Measurements from ENCODE around the gene FUZ.

Gene FUZ

DNA sequence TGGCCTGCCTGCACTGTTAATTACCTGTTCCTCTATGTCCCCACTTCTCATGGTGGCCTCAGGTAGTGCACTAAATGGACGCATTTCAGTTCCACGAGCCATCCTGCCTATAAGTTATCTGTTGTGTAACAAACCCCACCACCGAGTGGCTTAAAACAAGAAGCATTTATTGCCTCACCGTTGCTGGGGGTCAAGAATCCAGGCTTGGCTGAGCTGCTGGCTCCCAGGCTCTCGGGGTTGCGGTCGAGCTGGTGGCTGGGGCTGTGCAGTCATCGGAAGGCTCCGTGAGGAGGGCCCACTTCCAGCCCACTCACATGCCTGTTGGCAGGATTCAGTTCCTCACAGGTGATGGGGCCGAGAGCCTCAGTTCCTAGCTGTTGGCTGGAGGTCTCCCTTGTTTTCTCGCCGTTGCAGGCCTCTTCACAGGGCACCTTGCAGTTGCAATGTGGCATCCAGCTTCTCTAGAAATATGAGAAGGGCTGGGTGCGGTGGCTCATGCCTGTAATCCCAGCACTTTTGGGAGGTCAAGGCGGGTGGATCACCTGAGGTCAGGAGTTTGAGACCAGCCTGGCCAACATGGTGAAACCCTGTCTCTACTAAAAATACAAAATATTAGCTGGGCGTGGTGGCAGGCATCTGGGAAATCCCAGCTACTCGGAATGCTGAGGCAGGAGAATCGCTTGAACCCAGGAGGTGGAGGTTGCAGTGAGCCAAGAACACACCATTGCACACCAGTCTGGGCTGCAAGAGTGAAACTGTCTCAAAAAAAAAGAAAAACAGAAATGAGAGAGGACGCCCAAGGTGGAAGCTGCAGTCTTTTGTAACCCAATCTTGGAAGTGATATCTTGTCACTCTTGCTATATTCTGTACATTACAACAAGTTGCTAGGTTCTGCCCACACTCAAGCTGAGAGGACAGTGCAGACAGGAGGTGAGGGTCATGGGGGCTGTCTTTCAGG, 31.3 kb upstream of the FUZ start:
- Histone ChIP-seq H3K9ac (ENCODE audit: low read depth, low read length) (no peak overlapping the region), H3K4me1 (ENCODE audit: insufficient read depth, low read length) (no peaks in the 10 kb centered on the region), H3K36me3 (ENCODE audit: insufficient read depth, low read length) (0 out of 2 replicates have a peak, but pooled peaks cover 5% of the 10 kb centered on the region), H3K9me3 (ENCODE audit: control insufficient read depth, insufficient read depth, low read length) (no peaks in the 10 kb centered on the region)

DNA sequence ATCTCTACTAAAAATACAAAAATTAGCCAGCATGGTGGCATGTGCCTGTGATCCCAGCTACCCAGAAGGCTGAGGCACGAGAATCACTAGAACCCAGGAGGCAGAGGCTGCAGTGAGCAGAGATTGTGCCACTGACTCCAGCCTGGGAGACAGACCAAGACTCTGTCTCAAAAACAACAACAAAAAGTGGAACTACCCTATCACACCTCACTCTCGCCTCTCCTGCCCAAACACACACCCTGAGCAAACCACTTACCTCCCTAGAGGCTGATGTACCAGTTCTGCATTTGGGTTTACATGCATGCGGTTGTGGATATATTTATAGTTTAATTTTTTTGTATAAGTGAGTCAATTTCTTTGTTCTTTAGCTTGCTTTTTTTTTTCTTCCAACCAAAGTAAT, 30.2 kb upstream of the FUZ start:
- no peak overlapping the region for H3K9ac ChIP-seq (ENCODE audit: low read depth, low read length)
- H3K4me1 ChIP-seq (ENCODE audit: insufficient read depth, low read length): no peaks in the 10 kb centered on the region
- no peaks in the 10 kb centered on the region for H3K9me3 ChIP-seq (ENCODE audit: control insufficient read depth, insufficient read depth, low read length)
- H3K36me3 ChIP-seq (ENCODE audit: insufficient read depth, low read length): peaks cover 8% of the 10 kb centered on the region; the same call in 1 of the 2 replicates

DNA sequence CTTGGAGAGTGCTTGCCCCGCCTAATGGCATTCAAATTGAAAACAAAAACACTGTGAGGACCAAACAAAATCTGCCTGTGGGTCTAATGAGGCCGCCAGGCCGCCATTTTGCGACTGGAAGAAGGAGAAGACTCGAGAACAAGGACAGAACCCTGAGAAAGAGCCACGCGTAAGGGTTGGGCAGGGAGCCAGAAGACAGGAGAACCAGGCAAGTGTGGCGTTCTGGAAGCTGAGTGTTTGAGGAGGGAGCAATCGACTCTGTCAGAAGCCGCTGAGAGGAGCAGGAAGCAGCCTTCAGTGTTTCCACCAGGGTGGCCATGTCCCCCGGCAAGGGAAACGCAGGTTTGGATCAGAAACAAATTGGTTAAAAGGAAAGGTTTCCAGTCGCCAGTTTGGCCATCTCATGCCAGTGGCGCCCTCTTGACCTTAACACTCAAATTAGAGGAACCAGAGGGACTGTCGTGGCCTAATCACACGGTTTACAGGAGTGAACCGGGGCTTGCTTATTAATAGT, 27.7 kb upstream of the FUZ start:
- Histone ChIP-seq H3K36me3 (ENCODE audit: insufficient read depth, low read length) (peaks cover 16% of the 10 kb centered on the region), H3K4me1 (ENCODE audit: insufficient read depth, low read length) (no peaks in the 10 kb centered on the region), H3K9ac (ENCODE audit: low read depth, low read length) (no peak overlapping the region), H3K9me3 (ENCODE audit: control insufficient read depth, insufficient read depth, low read length) (no peaks in the 10 kb centered on the region)

DNA sequence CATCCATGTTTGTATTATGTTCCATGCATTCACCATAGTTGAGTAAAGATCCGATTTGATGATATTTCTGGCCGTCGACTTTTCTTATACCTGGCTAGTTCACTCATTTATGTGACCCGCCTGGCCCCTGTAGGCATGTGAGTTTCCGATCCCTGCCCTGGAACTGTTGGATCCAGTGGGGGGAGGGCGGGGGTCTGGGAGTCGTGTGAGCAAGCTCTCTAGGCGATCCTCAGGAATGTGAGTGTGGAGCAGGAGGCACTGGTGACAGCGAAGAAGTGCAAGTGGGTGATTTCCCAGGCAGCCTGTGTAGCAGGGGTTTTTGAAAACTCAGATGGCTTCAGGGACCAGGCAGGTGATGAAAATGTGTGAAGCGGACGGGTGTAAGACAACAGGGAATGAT, 27.2 kb upstream of the FUZ start:
- H3K9ac ChIP-seq (ENCODE audit: low read depth, low read length): no peak overlapping the region
- H3K36me3 ChIP-seq (ENCODE audit: insufficient read depth, low read length): peaks cover 16% of the 10 kb centered on the region
- no peaks in the 10 kb centered on the region for H3K9me3 ChIP-seq (ENCODE audit: control insufficient read depth, insufficient read depth, low read length)
- H3K4me1 ChIP-seq (ENCODE audit: insufficient read depth, low read length): no peaks in the 10 kb centered on the region

DNA sequence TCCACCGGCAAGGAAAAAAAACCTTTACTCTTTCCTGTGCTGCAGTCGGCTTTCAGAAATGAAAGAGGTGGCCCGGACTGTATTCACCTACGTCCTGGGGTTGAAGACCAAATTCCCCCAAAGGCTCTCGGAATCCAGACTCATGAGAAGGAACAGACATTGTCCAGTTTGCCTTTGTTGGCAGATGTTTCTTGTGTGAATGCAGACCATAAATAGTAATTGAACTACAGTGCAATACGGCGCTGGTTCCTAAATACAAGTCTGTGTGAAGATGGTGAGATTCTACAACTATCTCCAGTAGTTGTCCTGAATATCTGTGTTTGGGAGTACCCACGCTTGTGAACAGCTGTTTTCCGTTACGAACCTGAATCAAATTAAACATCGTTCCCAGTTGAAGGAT, 26.6 kb upstream of the FUZ start:
- Histone ChIP-seq H3K4me1 (ENCODE audit: insufficient read depth, low read length) (no peaks in the 10 kb centered on the region), H3K9me3 (ENCODE audit: control insufficient read depth, insufficient read depth, low read length) (no peaks in the 10 kb centered on the region), H3K9ac (ENCODE audit: low read depth, low read length) (no peak overlapping the region), H3K36me3 (ENCODE audit: insufficient read depth, low read length) (peaks cover 16% of the 10 kb centered on the region)

DNA sequence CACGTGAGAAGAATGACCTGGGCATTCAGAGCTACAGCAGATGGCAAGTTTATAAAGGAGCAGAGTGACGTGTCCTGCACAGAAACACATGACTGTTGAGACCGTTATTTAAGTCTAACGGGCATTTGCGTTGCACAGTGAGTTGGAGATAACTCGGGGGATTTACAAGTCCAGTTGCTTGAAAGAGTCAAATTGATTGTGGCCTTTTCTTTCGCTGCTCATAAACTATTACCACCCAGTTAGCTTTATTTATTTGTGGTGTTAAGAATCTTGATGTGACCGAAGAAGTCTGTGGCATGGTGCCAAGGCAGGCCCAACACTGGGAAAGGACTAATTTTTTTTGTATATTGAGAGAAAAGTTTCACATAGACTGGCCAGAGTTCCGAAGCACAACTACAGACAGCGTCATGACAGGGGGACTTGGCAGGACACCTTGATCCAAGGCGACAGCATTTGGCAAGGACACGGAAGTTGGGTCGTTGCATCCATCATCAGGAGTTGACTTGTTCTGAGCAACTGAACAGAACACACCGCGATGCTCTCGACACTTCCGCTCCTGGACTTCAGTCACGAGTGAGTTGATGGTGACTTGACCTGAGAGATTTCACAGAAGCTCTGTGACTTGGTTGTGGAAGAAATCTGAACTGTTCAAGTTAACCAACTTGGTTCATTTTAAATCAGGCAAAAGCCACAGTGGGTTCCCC, 25.9 kb upstream of the FUZ start:
- Histone ChIP-seq H3K9ac (ENCODE audit: low read depth, low read length) (no peak overlapping the region), H3K36me3 (ENCODE audit: insufficient read depth, low read length) (peaks cover 16% of the 10 kb centered on the region), H3K4me1 (ENCODE audit: insufficient read depth, low read length) (no peaks in the 10 kb centered on the region), H3K9me3 (ENCODE audit: control insufficient read depth, insufficient read depth, low read length) (no peaks in the 10 kb centered on the region)

DNA sequence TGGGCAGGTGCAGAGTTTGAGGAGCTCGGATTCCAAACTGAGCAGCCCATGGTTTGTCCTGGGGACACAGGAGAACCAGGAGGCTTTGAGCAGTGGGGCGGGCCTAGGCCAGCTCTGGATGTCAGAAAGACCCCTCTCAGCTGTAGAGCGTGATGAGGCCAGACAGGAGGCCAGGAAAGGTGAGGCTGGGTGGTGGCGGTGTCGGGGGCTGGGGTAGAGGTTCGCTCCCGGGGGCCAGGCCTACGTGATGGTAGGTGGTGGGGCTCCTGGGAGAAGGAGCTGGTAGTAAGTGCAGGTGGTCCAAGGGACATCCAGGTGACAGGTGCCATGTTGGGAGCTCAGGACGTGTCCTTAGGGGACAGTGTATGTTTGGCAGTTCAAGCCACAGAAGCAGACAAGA, 24.3 kb upstream of the FUZ start:
- Histone ChIP-seq H3K4me1 (ENCODE audit: insufficient read depth, low read length) (no peaks in the 10 kb centered on the region), H3K36me3 (ENCODE audit: insufficient read depth, low read length) (peaks cover 16% of the 10 kb centered on the region), H3K9me3 (ENCODE audit: control insufficient read depth, insufficient read depth, low read length) (no peaks in the 10 kb centered on the region), H3K9ac (ENCODE audit: low read depth, low read length) (no peak overlapping the region)

DNA sequence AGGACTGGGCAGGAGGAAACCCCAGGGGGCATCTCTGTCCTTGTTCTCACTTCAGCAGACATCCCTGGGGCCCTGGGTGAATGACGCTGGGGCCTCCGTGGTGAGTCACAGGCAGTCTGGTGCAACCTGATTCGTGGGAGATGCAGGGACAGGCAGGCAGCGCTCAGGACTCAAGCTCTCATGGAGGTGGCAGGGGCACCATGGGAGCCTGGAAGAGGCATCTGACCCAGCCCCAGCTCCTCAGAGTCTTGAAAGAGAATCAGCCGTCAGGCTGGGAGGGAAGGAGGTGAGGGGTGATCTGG, 23.9 kb upstream of the FUZ start:
- H3K9me3 ChIP-seq (ENCODE audit: control insufficient read depth, insufficient read depth, low read length): no peaks in the 10 kb centered on the region
- H3K4me1 ChIP-seq (ENCODE audit: insufficient read depth, low read length): no peaks in the 10 kb centered on the region
- H3K9ac ChIP-seq (ENCODE audit: low read depth, low read length): no peak overlapping the region
- H3K36me3 ChIP-seq (ENCODE audit: insufficient read depth, low read length): peaks cover 16% of the 10 kb centered on the region

DNA sequence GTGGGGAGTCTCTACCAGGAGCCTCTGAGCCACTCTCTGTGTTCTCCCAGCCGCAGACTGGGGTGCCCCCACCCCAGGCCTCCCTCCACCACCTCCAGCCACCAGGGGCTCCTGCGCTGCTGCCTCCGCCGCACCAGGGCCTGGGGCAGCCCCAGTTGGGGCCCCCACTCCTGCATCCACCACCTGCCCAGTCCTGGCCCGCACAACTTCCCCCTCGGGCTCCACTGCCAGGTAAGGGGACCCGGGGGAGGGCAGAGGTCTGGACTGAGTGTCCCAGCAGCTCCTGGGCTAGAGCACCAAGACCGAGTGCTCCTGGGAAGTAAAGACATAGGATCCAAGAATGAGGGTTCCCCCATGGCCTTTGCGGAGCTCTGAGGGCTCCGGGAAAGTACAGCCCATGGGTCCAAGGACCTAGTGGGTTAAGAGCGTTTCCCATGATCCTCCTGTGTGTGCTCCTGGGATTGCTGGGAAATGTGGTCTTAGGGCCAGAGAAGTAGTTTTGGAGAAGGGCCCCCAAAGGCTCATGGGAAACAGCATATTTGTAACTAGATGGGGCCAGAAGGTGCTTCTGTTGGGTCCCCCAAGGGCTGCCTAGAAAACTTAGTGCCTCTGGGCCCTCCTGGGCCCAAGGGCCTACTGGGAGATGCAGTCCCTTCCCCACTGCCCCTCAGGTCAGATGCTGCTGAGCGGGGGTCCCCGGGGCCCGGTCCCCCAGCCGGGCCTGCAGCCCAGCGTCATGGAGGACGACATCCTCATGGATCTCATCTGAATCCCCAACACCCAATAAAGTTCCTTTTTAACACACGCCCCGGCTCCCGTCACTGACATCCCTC, 23.3 kb upstream of the FUZ start:
- Histone ChIP-seq H3K36me3 (ENCODE audit: insufficient read depth, low read length) (peaks cover 16% of the 10 kb centered on the region), H3K4me1 (ENCODE audit: insufficient read depth, low read length) (no peaks in the 10 kb centered on the region), H3K9me3 (ENCODE audit: control insufficient read depth, insufficient read depth, low read length) (no peaks in the 10 kb centered on the region), H3K9ac (ENCODE audit: low read depth, low read length) (no peak overlapping the region)

DNA sequence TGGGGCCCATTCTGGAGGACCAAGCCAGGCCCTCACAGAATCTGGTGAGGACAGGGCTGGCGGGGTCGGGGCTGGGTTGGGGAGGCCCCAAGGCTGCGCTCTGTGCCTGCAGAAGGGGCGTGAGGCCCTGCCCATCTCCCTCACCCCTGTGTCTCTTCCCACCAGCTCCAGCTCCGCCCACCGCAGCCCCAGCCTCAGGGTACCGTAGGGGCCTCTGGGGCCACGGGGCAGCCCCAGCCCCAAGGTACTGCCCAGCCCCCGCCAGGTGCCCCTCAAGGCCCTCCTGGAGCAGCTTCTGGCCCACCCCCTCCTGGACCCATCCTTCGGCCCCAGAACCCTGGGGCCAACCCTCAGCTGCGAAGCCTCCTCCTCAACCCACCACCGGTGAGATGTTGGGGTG, 22.5 kb upstream of the FUZ start:
- H3K9ac ChIP-seq (ENCODE audit: low read depth, low read length): no peak overlapping the region
- no peaks in the 10 kb centered on the region for H3K9me3 ChIP-seq (ENCODE audit: control insufficient read depth, insufficient read depth, low read length)
- no peaks in the 10 kb centered on the region for H3K4me1 ChIP-seq (ENCODE audit: insufficient read depth, low read length)
- peaks cover 11% of the 10 kb centered on the region for H3K36me3 ChIP-seq (ENCODE audit: insufficient read depth, low read length)

DNA sequence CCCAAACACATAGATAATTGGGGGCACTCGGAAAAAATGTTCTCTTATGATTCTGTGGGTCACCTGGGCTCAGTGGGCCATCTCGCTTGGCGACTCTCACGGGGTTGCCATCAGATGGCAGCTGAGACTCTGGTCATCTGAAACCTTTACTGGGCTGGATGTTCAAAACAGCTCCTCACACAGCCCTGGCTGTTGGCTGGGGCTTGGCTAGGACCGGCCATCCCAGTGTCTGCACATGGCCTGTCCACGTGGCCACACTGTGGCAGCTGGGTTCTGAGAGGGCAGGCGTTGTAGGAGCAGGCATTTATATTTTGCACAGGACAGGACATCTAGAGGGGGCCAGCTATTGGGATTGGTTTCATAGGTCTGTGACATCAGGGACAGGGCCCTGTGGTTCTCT, 20.5 kb upstream of the FUZ start:
- Histone ChIP-seq H3K4me1 (ENCODE audit: insufficient read depth, low read length) (no peaks in the 10 kb centered on the region), H3K9ac (ENCODE audit: low read depth, low read length) (no peak overlapping the region), H3K36me3 (ENCODE audit: insufficient read depth, low read length) (peaks cover 11% of the 10 kb centered on the region), H3K9me3 (ENCODE audit: control insufficient read depth, insufficient read depth, low read length) (no peaks in the 10 kb centered on the region)

DNA sequence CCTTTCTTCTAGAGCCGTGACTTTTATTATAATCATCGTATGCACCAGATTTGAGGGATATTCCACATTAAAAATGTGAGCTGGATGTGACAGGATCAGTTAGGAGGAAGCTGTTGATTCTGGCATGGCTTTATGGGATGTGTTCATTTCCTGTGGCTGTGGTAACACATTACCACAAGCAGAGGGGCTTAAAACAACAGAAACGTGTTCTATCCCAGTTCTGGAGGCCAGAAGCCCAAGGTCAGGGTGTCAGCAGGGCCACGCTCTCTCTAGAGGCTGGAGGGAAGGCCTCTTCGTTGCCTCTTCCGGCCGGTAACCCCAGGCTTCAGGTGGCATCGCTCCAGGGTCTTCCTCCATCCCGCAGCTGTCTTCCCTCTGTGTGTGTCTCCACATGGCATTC, 19.5 kb upstream of the FUZ start:
- peaks cover 8% of the 10 kb centered on the region for H3K36me3 ChIP-seq (ENCODE audit: insufficient read depth, low read length)
- no peak overlapping the region for H3K9ac ChIP-seq (ENCODE audit: low read depth, low read length)
- H3K4me1 ChIP-seq (ENCODE audit: insufficient read depth, low read length): no peaks in the 10 kb centered on the region
- no peaks in the 10 kb centered on the region for H3K9me3 ChIP-seq (ENCODE audit: control insufficient read depth, insufficient read depth, low read length)

DNA sequence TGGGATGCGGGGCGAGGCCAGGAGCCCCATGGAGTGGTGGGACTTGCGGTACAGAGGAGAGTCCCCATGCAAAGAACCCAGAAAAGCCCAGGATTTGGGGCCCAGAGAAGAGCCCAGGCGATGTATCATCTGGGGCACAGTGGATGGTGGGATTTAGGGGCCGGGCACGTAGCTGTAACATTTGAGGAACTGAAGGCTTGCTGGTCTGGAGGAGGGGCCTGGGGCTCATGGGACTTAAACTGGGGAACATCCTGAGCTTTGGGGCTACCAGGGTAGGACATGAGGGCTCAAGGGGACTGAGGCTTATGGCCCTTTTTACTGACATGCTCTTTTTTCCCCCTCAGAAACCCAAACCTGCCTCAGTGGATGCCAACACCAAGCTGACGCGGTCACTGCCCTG, 18.5 kb upstream of the FUZ start:
- Histone ChIP-seq H3K9me3 (ENCODE audit: control insufficient read depth, insufficient read depth, low read length) (no peaks in the 10 kb centered on the region), H3K36me3 (ENCODE audit: insufficient read depth, low read length) (peaks cover 2% of the 10 kb centered on the region), H3K4me1 (ENCODE audit: insufficient read depth, low read length) (no peaks in the 10 kb centered on the region), H3K9ac (ENCODE audit: low read depth, low read length) (no peak overlapping the region)

DNA sequence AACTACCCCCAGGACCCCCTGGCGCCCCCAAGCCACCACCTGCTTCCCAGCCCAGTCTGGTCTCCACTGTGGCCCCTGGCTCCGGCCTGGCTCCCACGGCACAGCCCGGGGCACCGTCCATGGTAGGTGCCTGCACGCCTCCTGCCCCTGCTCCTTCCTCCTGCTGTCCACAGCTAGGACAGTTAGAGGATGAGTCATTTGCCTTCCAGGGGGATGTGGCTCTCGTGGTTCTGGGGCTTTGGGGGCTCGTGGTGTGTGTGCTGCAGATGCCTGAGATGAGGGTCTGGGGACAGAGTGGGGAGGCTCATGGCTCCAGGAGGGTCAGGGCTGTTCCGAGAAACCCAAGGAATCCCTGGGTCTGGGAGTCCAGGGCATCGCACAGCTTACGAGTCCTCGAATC, 17.7 kb upstream of the FUZ start:
- Histone ChIP-seq H3K9me3 (ENCODE audit: control insufficient read depth, insufficient read depth, low read length) (no peaks in the 10 kb centered on the region), H3K9ac (ENCODE audit: low read depth, low read length) (no peak overlapping the region), H3K4me1 (ENCODE audit: insufficient read depth, low read length) (no peaks in the 10 kb centered on the region), H3K36me3 (ENCODE audit: insufficient read depth, low read length) (no peaks in the 10 kb centered on the region; the same call in 1 of the 2 replicates)
